Chondrocyte (in vitro differentiated cells): Measurements from ENCODE around the gene KCNQ1. TPM values are rescaled to one million over a fixed set of nuclear protein-coding genes. Genes with fewer than 3 reads are reported as not detected.

Experiments
- DNase-seq: peaks from one replicate; pipeline ENCODE4 v3.0.0; 2021; ENCODE audit warnings: mixed read lengths, low spot score
- H3K27ac Mint-ChIP-seq: one replicate; pipeline ENCODE4 v1.8.0; 2021; ENCODE audit warnings: mild to moderate bottlenecking, moderate library complexity, mixed read lengths; ENCODE audit not compliant: unreplicated experiment
- H3K27me3 Mint-ChIP-seq: 2 replicates; pipeline ENCODE4 v1.8.0; 2021; ENCODE audit warnings: low read depth, mixed read lengths
- H3K36me3 Mint-ChIP-seq: 2 replicates; pipeline ENCODE4 v1.8.0; 2021; ENCODE audit warnings: low read depth, mixed read lengths
- H3K4me1 Mint-ChIP-seq: 2 replicates; pipeline ENCODE4 v1.8.0; 2021; ENCODE audit warnings: low read depth, mild to moderate bottlenecking, mixed read lengths
- H3K4me3 Mint-ChIP-seq: one replicate; pipeline ENCODE4 v1.8.0; 2021; ENCODE audit warnings: mild to moderate bottlenecking, moderate library complexity, mixed read lengths; ENCODE audit not compliant: unreplicated experiment
- H3K9me3 Mint-ChIP-seq: 2 replicates; pipeline ENCODE4 v1.8.0; 2021; ENCODE audit warnings: low read depth, mixed read lengths
- CTCF ChIP-seq: fragments of 200-600 bp; sonication (generic); IDR thresholded peaks from 2 replicates; pipeline ENCODE4 v1.5.0; 2021; ENCODE audit warnings: antibody characterized with exemption, mild to moderate bottlenecking, moderate library complexity
- total RNA-seq: library from RNA; stranded (reverse); gene quantifications from 3 replicates; pipeline ENCODE4 v1.2.1, GENCODE V29; 2021

KCNQ1 gene
- total RNA-seq, 1 donor from 2014 or later = not detected

DNA sequence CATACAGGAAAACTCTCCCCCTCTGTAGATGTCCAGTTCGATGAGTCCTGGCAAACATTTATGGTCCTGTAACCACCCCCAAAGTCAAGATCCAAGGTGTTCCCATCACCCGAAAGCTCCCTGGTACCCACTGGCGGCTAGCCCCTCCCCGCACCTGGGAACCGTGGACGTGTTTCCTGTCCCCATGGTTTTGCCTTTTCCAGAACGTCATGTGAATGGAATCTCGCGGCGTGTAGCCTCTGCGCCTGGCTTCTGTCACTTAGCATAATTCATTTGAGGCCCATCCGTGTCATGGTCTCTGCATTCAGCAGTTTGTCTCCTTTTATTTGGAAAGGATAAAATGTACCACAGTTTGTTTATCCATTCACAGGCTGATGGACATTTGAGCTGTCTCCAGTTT is 106.3 kb downstream of the KCNQ1 start:
- no peaks in the 10 kb centered on the region for H3K36me3 Mint-ChIP-seq
- H3K4me1 Mint-ChIP-seq = peaks cover 10% of the 10 kb centered on the region
- peak; percentile 49 for DNase-seq
- peaks cover 5% of the 10 kb centered on the region for H3K9me3 Mint-ChIP-seq
- no peak for TF ChIP-seq CTCF
- no peak overlapping the region for H3K27ac Mint-ChIP-seq
- no peak overlapping the region for H3K4me3 Mint-ChIP-seq
- peaks cover 14% of the 10 kb centered on the region for H3K27me3 Mint-ChIP-seq

DNA sequence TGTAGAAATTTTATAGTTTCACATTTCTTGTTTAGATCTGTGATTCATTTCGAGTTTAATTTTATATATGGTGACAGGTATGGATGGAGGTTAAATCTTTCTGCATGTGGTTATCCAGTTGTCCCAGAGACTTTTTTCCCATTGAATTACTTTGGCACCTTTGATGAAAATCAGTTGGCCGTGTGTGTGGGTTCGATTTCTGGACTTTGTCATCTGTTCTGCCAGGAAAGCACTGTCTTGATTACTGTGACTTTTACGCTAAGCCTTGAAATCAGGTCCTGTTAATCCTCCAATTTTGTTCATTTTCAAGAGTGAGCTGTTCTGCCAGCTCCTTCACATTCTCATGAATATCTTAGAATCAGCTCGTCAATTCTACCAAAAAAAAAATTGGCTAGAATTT is 107.4 kb downstream of the KCNQ1 start:
- DNase-seq = no peak
- Mint-ChIP-seq H3K4me1 (peaks cover 10% of the 10 kb centered on the region), H3K9me3 (peaks cover 8% of the 10 kb centered on the region), H3K4me3 (no peak overlapping the region), H3K27ac (no peak overlapping the region), H3K27me3 (peaks cover 13% of the 10 kb centered on the region), H3K36me3 (peaks cover 2% of the 10 kb centered on the region)
- TF ChIP-seq CTCF = no peak

- H3K27ac Mint-ChIP-seq = no peak overlapping the region
- H3K4me3 Mint-ChIP-seq = no peak overlapping the region
- DNase-seq = no peak
- H3K4me1 Mint-ChIP-seq = peaks cover 10% of the 10 kb centered on the region
- peaks cover 8% of the 10 kb centered on the region for H3K9me3 Mint-ChIP-seq
- H3K36me3 Mint-ChIP-seq = peaks cover 2% of the 10 kb centered on the region
- no peak for TF ChIP-seq CTCF
- H3K27me3 Mint-ChIP-seq = peaks cover 13% of the 10 kb centered on the region
Observed at GRCh38 chr11:2553198-2553597, 108.4 kb downstream of the KCNQ1 start.

DNA sequence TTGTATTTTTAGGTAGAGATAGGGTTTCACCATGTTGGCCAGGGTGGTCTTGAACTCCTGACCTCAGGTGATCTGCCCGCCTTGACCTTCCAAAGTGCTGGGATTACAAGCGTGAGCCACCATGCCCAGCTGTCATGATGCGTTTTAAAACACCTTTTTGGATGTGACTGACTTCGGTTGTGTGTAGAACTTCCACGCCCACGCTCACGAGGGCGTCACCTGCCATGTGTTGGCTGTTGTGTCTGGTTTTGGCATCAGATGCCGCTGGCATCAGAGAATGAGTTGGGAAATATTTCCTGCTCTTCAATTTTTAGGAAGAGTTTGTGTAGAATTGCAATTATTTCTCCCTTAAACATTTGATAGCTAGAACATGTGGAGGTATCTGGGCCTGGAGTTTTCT is 109.1 kb downstream of the KCNQ1 start:
- H3K27ac Mint-ChIP-seq = no peak overlapping the region
- H3K27me3 Mint-ChIP-seq = peaks cover 13% of the 10 kb centered on the region
- H3K4me3 Mint-ChIP-seq = no peak overlapping the region
- peaks cover 10% of the 10 kb centered on the region for H3K4me1 Mint-ChIP-seq
- peaks cover 2% of the 10 kb centered on the region for H3K36me3 Mint-ChIP-seq
- peak; percentile 39 for DNase-seq
- peaks cover 8% of the 10 kb centered on the region for H3K9me3 Mint-ChIP-seq
- TF ChIP-seq CTCF = no peak

GRCh38 chr11:2554338-2555207 is 109.8 kb downstream of the KCNQ1 start:
- peaks cover 8% of the 10 kb centered on the region for H3K9me3 Mint-ChIP-seq
- peaks cover 13% of the 10 kb centered on the region for H3K27me3 Mint-ChIP-seq
- peak; percentile 51 for DNase-seq

More at GRCh38 chr11:2554338-2555207, 109.8 kb downstream of the KCNQ1 start:
- Mint-ChIP-seq H3K4me3 (no peak overlapping the region), H3K4me1 (peaks cover 10% of the 10 kb centered on the region), H3K27ac (peak overlapping the region; percentile 49), H3K36me3 (peaks cover 2% of the 10 kb centered on the region)
- TF ChIP-seq CTCF = no peak
